ENCODE measurements around the gene NT5DC4.

GRCh38 chr2:112673008-112673407, 47.8 kb upstream of the NT5DC4 start:
- TF ChIP-seq CTCF (IDR thresholded peaks at IDR 0.05; ENCODE audit: borderline replicate concordance, extremely low read depth, low read length, poor library complexity, severe bottlenecking) (no peak), EZH2 (IDR thresholded peaks at IDR 0.05; ENCODE audit: borderline replicate concordance, low read depth, low read length, severe bottlenecking) (no peak)
